Liver (tissue), 3 donors: ENCODE measurements around the gene NUP205.

Experiments
- EGR1 ChIP-seq, 2 donors: IDR thresholded peaks; 2 replicates each; pipeline ENCODE4 v1.6.1; 2016 to 2018; ENCODE audit warnings: antibody characterized with exemption in 2 of 2, low read depth in 2 of 2
- SP1 ChIP-seq: IDR thresholded peaks from 2 replicates; pipeline ENCODE4 v1.6.1; 2018; ENCODE audit warnings: antibody characterized with exemption, mild to moderate bottlenecking
- YY1 ChIP-seq: IDR thresholded peaks from 2 replicates; pipeline ENCODE4 v1.6.1; 2016; ENCODE audit warnings: antibody characterized with exemption, mild to moderate bottlenecking
- TF ChIP-seq, protein P1 (sequence below): fragments of 150-350 bp; IDR thresholded peaks from 2 replicates; pipeline ENCODE4 v1.5.1; 2017; ENCODE audit warnings: improper control_type of control experiment, low read depth, low read length; ENCODE audit not compliant: missing input control
- TF ChIP-seq, protein P2 (sequence below): IDR thresholded peaks from 2 replicates; pipeline ENCODE4 v1.6.1; 2016; ENCODE audit warnings: antibody characterized with exemption
- TF ChIP-seq, protein P3 (sequence below): IDR thresholded peaks from 2 replicates; pipeline ENCODE4 v1.6.1; 2016; ENCODE audit warnings: antibody characterized with exemption
- donor health status: healthy.
- donor health status: healthy.

DNA sequence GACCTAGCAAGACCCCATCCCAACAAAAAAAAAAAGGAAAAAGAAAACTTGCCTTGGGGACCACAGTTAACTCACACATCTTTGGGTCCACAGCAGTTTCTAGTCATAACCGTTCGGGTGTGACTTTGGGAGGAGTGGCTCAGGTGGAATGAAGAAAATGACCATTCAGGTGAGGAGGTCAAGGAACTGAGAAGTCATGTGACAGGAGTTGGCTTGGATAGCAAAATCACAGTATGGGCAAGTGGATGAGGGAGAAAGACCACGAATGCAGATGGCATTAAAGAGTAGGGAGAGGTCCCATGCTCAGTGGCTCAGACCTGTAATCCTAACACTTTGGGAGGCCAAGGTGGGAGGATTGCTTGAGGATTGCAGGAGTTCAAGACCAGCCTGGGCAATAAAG, 30.7 kb upstream of the NUP205 start:
- no peak for TF ChIP-seq EGR1 (IDR thresholded peaks at IDR 0.05; ENCODE audit: low read depth in 2 of 2)
- TF ChIP-seq SP1 = no peak
- TF ChIP-seq YY1 = no peak
- TF ChIP-seq, protein P1, sequence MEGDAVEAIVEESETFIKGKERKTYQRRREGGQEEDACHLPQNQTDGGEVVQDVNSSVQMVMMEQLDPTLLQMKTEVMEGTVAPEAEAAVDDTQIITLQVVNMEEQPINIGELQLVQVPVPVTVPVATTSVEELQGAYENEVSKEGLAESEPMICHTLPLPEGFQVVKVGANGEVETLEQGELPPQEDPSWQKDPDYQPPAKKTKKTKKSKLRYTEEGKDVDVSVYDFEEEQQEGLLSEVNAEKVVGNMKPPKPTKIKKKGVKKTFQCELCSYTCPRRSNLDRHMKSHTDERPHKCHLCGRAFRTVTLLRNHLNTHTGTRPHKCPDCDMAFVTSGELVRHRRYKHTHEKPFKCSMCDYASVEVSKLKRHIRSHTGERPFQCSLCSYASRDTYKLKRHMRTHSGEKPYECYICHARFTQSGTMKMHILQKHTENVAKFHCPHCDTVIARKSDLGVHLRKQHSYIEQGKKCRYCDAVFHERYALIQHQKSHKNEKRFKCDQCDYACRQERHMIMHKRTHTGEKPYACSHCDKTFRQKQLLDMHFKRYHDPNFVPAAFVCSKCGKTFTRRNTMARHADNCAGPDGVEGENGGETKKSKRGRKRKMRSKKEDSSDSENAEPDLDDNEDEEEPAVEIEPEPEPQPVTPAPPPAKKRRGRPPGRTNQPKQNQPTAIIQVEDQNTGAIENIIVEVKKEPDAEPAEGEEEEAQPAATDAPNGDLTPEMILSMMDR = no peak
- TF ChIP-seq, protein P2, sequence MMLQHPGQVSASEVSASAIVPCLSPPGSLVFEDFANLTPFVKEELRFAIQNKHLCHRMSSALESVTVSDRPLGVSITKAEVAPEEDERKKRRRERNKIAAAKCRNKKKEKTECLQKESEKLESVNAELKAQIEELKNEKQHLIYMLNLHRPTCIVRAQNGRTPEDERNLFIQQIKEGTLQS = no peak
- TF ChIP-seq, protein P3, sequence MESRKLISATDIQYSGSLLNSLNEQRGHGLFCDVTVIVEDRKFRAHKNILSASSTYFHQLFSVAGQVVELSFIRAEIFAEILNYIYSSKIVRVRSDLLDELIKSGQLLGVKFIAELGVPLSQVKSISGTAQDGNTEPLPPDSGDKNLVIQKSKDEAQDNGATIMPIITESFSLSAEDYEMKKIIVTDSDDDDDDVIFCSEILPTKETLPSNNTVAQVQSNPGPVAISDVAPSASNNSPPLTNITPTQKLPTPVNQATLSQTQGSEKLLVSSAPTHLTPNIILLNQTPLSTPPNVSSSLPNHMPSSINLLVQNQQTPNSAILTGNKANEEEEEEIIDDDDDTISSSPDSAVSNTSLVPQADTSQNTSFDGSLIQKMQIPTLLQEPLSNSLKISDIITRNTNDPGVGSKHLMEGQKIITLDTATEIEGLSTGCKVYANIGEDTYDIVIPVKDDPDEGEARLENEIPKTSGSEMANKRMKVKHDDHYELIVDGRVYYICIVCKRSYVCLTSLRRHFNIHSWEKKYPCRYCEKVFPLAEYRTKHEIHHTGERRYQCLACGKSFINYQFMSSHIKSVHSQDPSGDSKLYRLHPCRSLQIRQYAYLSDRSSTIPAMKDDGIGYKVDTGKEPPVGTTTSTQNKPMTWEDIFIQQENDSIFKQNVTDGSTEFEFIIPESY = no peak
